Activated CD8-positive, alpha-beta T cell treated with anti-CD3 and anti-CD28 coated beads for 36 hours (primary cell): ENCODE data around the gene KICS2. TPM values are rescaled to one million over a fixed set of nuclear protein-coding genes. Genes with fewer than 3 reads are reported as not detected.
"Not testable (repeated sequence)": the region's sequence is repeated elsewhere in the genome, so short reads cannot be mapped to it uniquely, and the experiment has no call there.

ENCODE experiments used
- ATAC-seq: fragments of 200-7000 bp; cut with Tn5 transposase; one replicate; pipeline ENCODE4 v1.10.0; 2021; ENCODE audit warnings: mild to moderate bottlenecking, moderate library complexity
- CTCF ChIA-PET: fragments of 350-600 bp; sonication (Branson Sonifier 250); formaldehyde crosslinking; loops from one replicate; lab custom pipeline; 2021; ENCODE audit warnings: antibody characterized with exemption; lab: Charles Lee
- POLR2A ChIA-PET: fragments of 350-600 bp; sonication (Branson Sonifier 250); formaldehyde crosslinking; loops from one replicate; lab custom pipeline; 2021; ENCODE audit warnings: antibody characterized with exemption; lab: Charles Lee
- DNase-seq: peaks from one replicate; pipeline ENCODE4 v3.0.0-alpha.2; 2020
- H3K27ac Mint-ChIP-seq: one replicate; pipeline ENCODE4 v1.8.0; 2021; ENCODE audit warnings: mild to moderate bottlenecking, mixed read lengths
- H3K27me3 Mint-ChIP-seq: one replicate; pipeline ENCODE4 v1.8.0; 2021; ENCODE audit warnings: mixed read lengths
- H3K36me3 Mint-ChIP-seq: one replicate; pipeline ENCODE4 v1.8.0; 2021; ENCODE audit warnings: low read depth, mixed read lengths
- H3K4me1 Mint-ChIP-seq: one replicate; pipeline ENCODE4 v1.8.0; 2021; ENCODE audit warnings: low read depth, mixed read lengths
- H3K4me3 Mint-ChIP-seq: one replicate; pipeline ENCODE4 v1.8.0; 2021; ENCODE audit warnings: mild to moderate bottlenecking, moderate library complexity, mixed read lengths
- H3K9me3 Mint-ChIP-seq: one replicate; pipeline ENCODE4 v1.8.0; 2021; ENCODE audit warnings: mixed read lengths
- CTCF ChIP-seq: fragments of 200-600 bp; IDR thresholded peaks from one replicate; pipeline ENCODE4 v1.8.0; 2022; ENCODE audit warnings: antibody characterized with exemption, mild to moderate bottlenecking
- intact Hi-C: fragments of 100-400 bp; cut with micrococcal nuclease; formaldehyde crosslinking; loops from one replicate; pipeline ENCODE4 v1.10.0; 2022
- total RNA-seq, 2 experiments: library from RNA; stranded (reverse); gene quantifications; one replicate each; pipeline ENCODE4 v1.2.3, GENCODE V29; 2021

The KICS2 gene
- total RNA-seq, 2 experiments from 2014 or later = 16.6 to 19.7 TPM

GRCh38 chr12:64220046-64220445 lies 2.0 kb downstream of the KICS2 start:
- ChIA-PET CTCF (no interaction called here), POLR2A (no interaction called here)
- ATAC-seq (no peak), DNase-seq (no peak)
- peaks cover 4% of the 10 kb centered on the region for H3K36me3 Mint-ChIP-seq
- intact Hi-C loops = no loop called here
- no peak overlapping the region for H3K27ac Mint-ChIP-seq
- H3K4me3 Mint-ChIP-seq = no peak overlapping the region
- H3K9me3 Mint-ChIP-seq = no peaks in the 10 kb centered on the region
- TF ChIP-seq CTCF = no peak
- H3K4me1 Mint-ChIP-seq = peaks cover 23% of the 10 kb centered on the region
- no peaks in the 10 kb centered on the region for H3K27me3 Mint-ChIP-seq

- Mint-ChIP-seq H3K9me3 (no peaks in the 10 kb centered on the region), H3K4me1 (peaks cover 23% of the 10 kb centered on the region), H3K4me3 (peak overlapping the region; percentile 43), H3K36me3 (peaks cover 8% of the 10 kb centered on the region), H3K27ac (peak overlapping the region; percentile 46), H3K27me3 (no peaks in the 10 kb centered on the region)
- ChIA-PET POLR2A (interaction anchor here (0.7 kb wide), 1 partner anchor 29 kb away, joined by 3 read pairs; no protein-coding TSS in a partner anchor), CTCF (interaction anchor here (0.6 kb wide), 1 partner anchor 54 kb away, joined by 3 read pairs; no protein-coding TSS in a partner anchor)
- intact Hi-C loops = no loop called here
- no peak for DNase-seq
- TF ChIP-seq CTCF = no peak
- no peak for ATAC-seq
Measured at GRCh38 chr12:64219145-64219544, 3.0 kb downstream of the KICS2 start.

GRCh38 chr12:64218597-64218996 lies 3.5 kb downstream of the KICS2 start:
- H3K27me3 Mint-ChIP-seq = no peaks in the 10 kb centered on the region
- ChIA-PET CTCF (interaction anchor here (0.6 kb wide), 1 partner anchor 54 kb away, joined by 3 read pairs; no protein-coding TSS in a partner anchor), POLR2A (interaction anchor here (0.7 to 1.1 kb wide), 2 partner anchors 11 to 28 kb away, joined by 3 read pairs; no protein-coding TSS in a partner anchor)
- no peak overlapping the region for H3K27ac Mint-ChIP-seq
- peaks cover 23% of the 10 kb centered on the region for H3K4me1 Mint-ChIP-seq
- peak overlapping the region; percentile 52 for H3K4me3 Mint-ChIP-seq
- no peak for TF ChIP-seq CTCF
- DNase-seq = no peak
- intact Hi-C loops = no loop called here
- ATAC-seq = no peak
- no peaks in the 10 kb centered on the region for H3K9me3 Mint-ChIP-seq
- peaks cover 13% of the 10 kb centered on the region for H3K36me3 Mint-ChIP-seq

GRCh38 chr12:64217643-64218042 lies 4.5 kb downstream of the KICS2 start:
- CTCF ChIA-PET, ATAC-seq, H3K27me3 Mint-ChIP-seq, intact Hi-C loops, H3K9me3 Mint-ChIP-seq, H3K27ac Mint-ChIP-seq, DNase-seq, H3K4me3 Mint-ChIP-seq: not testable (repeated sequence)
- peaks cover 23% of the 10 kb centered on the region for H3K4me1 Mint-ChIP-seq
- peaks cover 19% of the 10 kb centered on the region for H3K36me3 Mint-ChIP-seq
- POLR2A ChIA-PET = interaction anchor here (1.1 kb wide), 1 partner anchor 10 kb away, joined by 3 read pairs; no protein-coding TSS in a partner anchor

GRCh38 chr12:64216239-64216638 lies 5.9 kb downstream of the KICS2 start:
- intact Hi-C loops = no loop called here
- H3K27me3 Mint-ChIP-seq = no peaks in the 10 kb centered on the region
- no peak overlapping the region for H3K27ac Mint-ChIP-seq
- ATAC-seq (no peak), DNase-seq (no peak)
- H3K4me1 Mint-ChIP-seq = peaks cover 20% of the 10 kb centered on the region
- H3K4me3 Mint-ChIP-seq = no peak overlapping the region
- ChIA-PET POLR2A (no interaction called here), CTCF (interaction anchor here (1.2 kb wide), 1 partner anchor 9 kb away, joined by 4 read pairs; no protein-coding TSS in a partner anchor)
- no peaks in the 10 kb centered on the region for H3K9me3 Mint-ChIP-seq
- peaks cover 28% of the 10 kb centered on the region for H3K36me3 Mint-ChIP-seq
- no peak for TF ChIP-seq CTCF
